HG03520 (cell line): Measurements from ENCODE around the gene NDUFB5.
"Not testable (repeated sequence)": the region's sequence is repeated elsewhere in the genome, so short reads cannot be mapped to it uniquely, and the experiment has no call there.

Source experiments
- ATAC-seq: cut with Tn5 transposase; IDR thresholded peaks from one replicate; pipeline ENCODE4 v1.9.1; 2021; ENCODE audit warnings: mild to moderate bottlenecking, moderate library complexity; ENCODE audit not compliant: unreplicated experiment

NDUFB5 gene

DNA sequence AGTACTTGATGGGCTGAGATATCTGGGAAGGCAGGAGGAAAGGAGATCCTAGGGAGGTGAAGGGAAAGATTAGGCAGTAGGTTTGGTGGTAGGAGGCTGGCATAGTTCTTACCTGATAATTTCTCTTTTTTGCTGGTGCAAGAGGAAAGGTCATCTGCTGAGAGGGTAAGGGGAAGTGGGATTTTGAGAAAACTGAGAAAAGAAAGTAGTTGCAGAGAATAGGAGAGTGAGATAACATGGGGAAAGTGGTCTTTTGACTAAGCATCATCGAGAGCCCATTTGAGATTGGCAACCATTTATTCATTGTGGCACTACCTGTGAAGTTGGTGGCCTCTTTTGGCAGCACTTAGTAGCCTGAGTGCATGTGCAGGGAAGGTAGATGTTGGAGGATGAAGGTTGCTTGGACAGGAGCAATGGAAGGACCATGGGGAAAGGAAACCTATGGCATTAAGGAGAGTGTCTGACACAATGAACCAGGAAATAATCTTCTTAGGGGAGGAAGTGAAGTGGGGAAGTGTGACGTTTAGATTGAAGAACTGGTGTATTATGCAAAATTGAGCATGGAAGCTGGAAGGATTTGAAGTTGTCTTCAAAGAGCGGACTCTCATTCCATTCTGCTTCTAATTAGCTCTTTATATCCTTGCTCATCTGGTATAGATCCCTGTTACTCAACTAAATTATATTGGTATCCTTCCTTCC lies 26.3 kb downstream of the NDUFB5 start:
- no peak for ATAC-seq

DNA sequence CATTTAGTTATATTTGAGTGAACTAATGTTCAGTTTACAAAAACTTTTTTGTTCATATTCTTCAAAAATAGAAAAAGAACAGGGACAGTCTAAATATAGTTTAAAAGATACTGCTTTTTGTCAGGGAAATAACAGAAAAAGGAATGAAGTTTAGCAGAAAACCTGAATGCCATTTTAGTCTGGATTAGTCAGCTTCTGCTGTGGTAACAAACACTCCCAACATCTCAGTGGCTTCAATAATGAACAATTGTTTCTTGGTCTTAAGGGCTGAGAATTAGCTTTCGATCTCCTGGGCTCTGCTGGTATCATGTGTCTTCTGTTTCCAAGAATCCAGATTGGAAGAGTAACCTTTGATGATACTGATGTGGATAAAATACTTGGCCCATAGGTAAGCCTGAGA lies 35.9 kb downstream of the NDUFB5 start:
- ATAC-seq, result no peak

DNA sequence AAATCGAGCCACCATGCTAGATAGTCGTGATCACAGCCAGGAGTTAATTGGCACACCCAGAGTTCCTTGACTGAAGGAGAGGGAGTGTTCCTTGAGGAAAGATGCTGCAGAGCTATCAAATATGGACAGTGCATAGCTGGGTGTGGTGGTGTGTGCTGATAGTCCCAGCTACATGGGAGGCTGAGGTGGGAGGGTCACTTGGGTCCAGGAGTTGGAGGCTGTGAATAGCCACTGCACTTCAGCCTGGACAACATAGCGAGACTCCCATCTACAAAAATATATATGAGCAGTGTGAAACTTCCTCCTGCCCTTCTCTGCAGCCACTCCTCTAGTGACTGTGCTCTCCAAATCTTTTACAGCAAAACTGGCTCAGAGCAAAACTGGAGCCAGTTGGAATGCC lies 38.3 kb downstream of the NDUFB5 start:
- ATAC-seq, result no peak

DNA sequence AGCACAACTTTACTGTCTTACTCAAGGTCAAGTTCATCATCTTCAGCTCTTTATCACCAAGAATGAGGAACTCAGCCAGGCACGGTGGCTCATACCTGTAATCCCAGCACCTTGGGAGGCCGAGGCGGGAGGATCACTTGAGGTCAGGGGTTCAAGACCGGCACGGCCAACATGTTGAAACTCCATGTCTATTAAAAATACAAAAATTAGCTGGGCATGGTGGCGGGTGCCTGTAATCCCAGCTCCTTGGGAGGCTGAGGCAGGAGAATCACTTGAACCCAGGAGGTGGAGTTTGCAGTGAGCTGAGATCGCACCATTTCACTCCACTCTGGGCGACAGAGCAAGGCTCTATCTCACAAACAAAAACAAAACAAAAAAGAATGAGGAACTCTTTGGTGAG lies 39.2 kb downstream of the NDUFB5 start:
- not testable (repeated sequence) for ATAC-seq

DNA sequence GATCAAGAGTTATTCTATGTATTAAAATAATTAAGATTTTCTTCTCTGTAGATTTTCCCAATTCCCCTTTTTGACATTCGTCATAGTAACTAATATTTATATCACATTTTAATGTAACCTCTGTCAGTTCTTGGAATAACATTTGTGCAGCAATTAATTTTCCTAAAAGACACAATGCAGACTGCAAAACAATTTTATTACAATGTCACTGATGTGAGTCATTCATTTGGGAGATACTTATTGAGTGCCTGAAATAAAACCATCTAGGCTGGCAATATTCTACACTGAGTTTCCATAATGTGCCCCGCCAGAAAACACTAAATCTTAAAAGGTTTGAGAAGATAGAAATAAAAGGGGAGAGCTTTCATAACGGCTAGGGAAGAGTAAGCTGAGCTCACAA lies 41.6 kb downstream of the NDUFB5 start:
- no peak for ATAC-seq

DNA sequence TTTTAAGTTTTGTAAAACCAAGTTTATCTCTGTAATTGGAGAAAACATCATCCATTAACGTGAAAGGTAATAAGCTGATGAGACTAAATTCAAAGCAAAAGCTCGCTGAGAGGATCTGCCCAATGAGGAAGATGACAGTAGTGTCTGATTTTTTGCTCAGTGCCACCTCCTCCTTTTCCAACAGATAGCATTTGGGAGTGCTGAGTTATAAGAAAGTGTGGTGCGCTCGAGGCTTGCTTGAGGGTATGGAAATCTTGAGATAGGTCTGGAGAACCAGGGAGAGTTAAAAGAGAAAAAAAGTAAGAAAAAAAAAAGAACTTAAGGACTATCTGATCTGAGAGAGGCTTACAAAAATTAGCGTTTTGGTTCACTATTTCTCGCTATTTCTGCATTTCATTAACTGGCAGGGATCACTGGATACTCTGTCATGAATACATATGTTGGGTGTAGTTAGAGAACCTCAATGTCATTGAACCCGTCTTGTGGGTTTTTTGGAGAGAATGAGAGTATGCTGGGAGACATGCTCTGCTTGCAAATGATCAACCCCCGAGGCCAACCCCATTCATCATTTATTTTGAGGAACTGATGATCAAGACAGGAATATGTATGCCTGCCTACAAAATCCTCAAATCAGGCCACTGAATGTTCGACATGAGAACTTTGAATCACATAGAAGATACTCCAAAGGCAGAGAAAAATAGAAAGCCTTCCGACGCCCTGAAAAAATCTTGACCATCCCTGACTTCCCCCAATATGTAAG lies 47.3 kb downstream of the NDUFB5 start:
- ATAC-seq, result no peak

DNA sequence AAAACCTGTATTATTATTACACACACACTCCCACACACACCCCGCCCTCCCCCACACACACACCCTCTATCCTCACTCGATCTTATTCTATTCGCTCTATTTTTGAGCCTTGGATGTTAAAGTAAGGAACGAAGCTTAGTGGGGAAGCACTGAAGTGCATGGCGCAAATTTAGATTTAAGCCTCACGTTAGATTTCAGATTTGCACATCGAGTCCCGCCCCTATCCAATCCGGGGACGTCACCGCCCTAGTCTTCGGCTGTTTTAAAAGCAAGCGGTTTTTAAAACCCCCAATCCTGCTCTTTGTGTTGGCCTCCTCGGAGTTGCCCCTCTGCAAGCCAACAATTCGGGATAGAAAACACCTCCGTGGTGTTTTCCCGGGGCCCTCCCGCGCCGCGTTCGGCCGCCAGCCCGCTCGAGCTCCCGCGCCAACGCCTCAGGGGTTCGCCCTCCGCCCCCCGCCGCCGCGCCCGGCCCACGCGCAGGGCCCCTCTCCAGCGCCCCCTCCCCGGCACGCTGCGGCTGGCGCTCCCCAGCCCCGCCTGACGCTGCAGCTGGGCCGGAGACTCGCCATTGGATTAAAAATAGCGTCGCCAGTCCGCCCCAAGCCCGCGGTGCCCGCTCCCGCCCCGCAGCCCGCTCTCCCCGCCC lies 48.0 kb downstream of the NDUFB5 start, which contains the start of gene USP13:
Gene USP13, plus strand, starts transcription at position 594 of the 649 bp plus-strand sequence. CDS start 186 bp downstream, outside the sequence.
- peak; percentile 49 for ATAC-seq

DNA sequence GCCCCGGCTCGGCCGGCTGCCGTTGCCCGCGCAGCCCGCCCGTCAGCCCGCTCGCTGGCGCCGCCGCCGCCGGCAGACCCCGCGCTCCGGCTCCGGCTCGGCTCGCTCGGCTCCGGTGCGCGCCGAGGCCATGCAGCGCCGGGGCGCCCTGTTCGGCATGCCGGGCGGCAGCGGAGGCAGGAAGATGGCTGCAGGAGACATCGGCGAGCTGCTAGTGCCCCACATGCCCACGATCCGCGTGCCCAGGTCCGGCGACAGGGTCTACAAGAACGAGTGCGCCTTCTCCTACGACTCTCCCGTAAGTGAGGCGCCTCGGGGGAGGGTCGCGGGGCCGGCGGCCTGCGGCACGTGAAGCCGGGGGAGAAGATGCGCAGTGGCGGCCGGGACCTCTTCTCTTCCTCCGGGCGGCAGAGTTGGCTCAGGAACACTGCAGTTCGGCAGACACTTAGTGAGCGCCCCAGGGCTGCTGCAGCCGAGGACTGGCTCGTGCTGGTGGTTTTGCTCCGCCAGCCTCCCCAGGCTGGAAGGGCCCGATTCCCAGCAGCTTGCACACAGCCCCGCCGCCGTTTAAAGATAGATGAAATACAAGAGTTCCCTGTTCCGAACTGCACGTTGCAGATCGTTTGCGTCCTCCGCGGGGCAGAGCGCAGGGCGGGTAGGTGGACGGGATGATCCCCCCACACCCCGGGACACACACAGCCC lies 48.7 kb downstream of the NDUFB5 start:
- ATAC-seq, result peak; percentile 52

DNA sequence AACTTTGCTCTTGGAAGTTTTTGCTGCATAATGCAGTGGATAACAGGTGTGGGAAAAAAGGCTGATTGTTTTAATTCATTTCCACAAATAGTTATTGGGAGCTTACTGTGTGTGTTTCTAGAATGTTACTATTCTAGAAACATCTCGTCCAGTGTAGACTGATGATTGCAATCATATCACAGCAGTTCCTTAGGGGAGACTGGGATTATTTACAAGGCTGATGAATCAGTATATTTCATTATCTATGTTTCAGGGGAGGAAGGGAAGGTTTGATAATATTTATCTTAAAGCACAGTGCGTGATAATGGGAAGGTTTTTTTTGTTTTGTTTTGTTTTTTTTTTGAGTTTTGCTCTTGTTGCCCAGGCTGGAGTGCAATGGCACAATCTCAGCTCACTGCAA lies 50.6 kb downstream of the NDUFB5 start:
- ATAC-seq, result no peak

DNA sequence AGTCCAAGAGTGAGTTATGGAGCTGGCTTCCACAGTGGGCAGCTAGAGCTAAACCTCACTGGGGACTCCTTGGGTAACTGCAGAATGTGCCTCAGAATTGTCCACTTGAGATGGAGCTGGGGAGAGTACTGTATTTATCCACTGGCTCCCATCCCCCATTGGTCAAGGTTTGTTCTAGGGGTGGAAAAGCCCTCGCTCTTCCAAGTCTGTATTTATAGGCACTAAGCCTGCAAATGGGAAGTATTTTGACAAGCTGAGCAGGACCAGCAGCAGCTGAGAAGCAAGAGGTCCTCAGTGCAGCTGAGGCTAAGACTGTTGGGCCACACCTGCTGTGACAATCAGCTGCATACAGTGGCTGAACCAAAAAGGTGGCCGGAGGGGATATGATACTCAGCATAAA lies 54.0 kb downstream of the NDUFB5 start:
- ATAC-seq, result no peak

DNA sequence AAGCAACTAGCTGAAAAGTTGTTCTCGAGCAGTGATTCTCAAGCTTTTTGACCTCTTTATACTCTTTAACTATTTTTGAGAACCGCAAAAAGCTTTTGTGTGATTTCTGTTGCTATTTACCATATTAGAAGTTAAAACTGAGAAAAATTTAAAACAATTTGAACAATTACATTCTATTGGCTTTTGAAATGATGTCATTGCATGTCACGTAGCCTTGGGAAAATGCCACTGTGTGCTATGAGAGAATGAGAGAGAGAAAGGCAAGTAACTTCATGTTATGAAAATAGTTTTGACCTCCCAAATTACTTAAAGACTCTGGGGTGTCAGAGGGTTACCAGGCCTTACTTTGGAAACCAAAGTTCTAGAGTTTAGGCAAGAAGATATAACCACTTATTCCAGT lies 56.3 kb downstream of the NDUFB5 start:
- ATAC-seq, result no peak

DNA sequence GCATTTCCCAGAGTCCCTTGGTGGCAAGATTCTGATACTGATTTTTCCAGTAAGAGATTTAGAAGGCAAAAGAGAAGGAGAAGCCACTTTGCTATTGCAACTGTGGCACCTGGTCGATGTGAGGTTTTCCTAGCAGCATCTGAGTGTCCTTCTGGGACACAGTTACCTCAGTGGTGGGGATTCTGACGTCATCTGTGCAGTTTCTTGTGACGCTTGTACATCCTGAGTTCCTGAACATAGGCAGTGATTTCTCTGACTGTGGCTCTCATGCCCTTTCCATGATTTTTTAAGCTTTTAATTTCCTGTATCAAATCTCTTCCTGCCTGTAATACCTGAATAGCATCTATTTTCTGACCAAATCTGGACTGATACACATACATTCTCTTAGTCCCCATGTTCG lies 57.2 kb downstream of the NDUFB5 start:
- no peak for ATAC-seq

DNA sequence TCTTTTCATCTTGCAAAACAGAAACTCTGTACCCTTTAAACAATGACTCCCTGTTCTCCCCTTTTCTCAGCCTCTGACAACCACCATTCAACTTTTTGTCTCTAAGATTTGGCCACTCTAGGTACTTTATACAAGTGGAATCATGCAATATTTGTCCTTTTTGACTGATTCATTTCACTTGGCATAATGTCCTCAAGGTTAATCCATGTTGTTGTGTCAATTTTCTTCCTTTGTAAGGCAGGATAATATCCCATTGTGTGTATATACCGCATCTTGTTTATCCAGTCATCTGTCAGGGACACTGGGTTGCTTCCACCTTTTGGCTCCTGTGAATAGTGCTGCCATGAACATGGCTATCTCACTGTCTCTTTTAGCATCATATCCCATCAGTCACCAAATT lies 58.5 kb downstream of the NDUFB5 start:
- ATAC-seq, result no peak

DNA sequence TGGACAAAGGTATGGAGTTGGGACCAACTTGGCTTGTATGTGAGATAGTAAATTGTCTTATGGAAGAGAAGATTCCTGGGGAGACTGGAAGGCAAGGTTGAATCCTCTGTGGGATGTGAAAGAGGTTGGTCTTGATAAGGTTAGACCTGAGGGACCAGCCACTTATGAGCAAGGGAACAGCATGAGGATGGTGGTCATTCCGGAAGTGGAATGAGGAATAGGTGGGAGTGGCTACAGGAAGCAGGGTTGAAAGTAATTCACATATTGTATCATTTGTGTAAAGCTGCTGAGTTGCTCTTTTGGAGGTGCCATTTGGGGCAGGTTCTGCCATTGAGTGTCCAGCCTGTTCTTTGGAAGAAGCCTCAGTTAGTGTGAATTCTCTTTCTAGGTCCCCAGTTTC lies 61.4 kb downstream of the NDUFB5 start:
- no peak for ATAC-seq

DNA sequence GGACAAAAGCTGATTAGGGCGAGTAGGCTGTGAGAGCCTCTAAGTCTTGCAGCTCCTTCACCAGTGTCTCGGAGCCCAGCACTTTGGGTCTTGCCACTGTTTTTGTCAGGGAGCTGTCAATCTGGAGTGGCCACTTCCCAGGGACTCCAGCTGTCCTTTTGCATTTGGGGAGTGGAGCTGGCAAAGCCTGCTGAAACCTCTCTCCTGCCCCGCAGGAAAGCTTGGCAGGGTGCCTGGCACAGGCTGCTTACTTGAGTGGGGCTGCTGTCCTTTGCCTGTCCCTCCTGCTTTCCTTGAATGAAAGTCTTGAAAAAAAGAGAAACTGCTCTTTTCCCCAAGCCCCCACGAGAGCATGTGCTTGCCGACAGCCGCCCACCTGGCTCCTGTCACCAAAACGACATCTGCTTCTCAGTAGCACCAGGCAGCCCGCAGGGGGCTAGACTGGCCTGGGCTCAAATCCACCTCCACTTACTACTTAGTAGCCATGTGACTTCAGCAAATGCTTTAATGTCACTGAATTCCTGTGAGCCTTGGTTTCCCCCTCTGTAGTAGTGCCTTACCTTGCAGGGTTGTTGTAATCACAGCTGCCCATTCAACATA lies 61.9 kb downstream of the NDUFB5 start:
- no peak for ATAC-seq

DNA sequence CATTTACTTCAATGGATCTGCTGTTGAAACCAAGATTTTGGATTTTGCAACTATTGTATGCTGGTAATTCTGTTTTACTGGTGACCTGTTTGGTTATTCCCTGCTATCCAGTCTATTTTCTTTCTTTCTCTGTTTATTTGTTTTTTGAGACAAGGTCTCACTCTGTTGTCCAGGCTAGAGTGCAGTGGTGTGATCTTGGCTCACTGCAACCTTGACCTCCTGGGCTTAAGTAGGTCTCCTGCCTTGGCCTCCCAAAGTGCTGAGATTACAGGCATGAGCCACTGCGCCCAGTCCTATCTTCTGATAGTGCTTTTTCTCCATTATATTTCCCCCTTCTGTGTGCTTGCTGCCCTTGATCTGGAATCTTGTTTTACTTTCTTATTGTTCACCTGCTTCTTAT lies 63.8 kb downstream of the NDUFB5 start:
- no peak for ATAC-seq

DNA sequence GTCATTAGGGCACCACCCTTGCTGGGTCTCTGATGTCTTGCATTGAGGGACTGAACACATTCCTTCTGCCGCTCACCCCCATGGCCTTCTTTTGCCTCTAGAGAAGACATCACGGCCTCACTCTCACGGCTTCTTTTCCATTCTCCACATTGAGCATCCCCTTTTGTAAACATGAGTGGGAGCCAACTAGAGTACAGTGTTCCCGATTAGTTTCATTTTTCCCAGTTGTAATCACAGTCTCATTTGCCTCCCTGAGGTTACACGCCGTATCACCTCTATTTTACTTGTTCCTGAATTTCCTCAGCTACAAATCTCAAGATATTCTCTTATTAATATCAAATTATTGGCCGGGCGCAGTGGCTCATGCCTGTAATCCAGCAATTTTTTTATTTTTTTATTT lies 65.7 kb downstream of the NDUFB5 start:
- no peak for ATAC-seq

DNA sequence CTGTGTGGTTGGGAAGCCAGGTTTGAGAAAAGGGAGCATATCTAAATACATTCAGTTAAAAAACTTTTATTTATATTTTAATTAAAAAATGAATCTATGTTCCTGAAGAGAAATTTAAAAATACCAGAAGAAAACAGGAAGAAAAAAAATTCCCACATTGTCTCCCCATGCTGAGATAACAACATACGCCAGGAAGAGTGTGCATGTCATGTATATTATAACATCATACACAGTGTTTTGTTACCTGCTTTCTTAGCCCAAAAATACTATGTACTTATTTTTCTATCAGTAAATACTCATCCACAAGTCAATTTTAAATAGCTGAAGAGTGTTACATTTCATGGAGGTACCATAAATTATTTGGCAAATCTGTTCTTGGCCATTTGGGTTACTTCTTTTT lies 66.7 kb downstream of the NDUFB5 start:
- no peak for ATAC-seq

DNA sequence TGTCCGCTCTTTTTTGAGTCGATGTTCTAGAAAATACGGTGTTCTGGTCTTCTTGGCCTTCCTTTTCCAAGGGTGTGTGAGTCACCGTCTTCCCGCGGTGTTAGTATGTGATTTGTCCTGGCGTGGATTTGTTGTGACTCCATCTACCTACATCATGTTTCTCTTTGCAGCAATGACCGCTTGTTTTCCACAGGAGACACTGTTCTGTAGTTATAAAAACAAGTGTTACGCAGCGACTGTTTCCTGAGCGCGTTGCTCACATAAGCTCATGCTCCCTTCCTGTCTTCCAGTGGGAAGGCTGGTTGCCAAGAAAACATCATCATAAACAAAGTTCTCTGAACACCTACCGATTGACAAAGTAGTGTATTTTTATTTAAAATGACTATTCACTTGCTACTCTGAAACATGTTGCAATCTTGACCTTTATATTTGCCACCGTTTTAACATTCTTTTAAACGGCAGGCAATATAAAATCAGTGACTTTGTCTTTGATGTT lies 67.2 kb downstream of the NDUFB5 start:
- ATAC-seq, result no peak

DNA sequence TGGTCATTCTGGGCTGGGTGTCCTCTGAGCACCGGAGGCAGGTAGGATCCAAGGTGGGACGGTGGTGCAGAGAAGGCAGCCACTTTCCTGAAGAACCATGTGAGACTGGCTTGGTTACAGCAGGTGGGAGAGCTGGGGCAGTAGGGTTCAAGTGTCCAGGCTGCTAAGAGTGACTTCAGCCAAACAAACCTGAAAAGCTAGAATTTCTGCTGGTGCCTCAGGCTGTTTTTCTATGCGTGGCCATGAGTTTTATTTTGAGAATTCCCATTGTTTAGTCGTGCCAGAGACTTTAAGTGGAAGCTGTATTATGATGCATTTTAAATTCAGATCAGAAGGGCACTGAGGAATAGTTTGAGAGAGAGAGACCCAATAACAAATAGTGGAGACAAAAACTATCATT lies 68.3 kb downstream of the NDUFB5 start:
- no peak for ATAC-seq

DNA sequence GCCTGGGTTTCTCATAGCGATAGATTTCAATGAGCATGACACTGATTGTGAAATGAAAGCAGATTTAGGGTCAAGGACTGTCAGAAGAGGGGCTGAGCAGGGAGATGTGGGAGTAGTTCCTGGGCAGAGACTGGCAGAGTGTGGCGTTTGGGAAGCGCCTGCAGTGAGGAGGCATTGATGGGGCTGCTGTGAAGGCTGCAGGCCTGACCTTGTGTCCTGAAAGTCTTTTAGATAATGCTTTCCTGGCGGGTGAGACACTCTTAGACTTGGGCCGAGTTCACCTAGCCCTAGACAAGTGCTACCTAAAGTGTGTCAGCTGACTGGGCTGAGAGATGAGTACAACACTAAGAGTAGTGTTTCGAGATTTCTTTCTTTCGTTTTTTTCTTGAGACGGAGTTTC lies 68.9 kb downstream of the NDUFB5 start:
- no peak for ATAC-seq
